Measurements from ENCODE around the gene USP28.
"Not testable (repeated sequence)": the region's sequence is repeated elsewhere in the genome, so short reads cannot be mapped to it uniquely, and the experiment has no call there.

Gene USP28

DNA sequence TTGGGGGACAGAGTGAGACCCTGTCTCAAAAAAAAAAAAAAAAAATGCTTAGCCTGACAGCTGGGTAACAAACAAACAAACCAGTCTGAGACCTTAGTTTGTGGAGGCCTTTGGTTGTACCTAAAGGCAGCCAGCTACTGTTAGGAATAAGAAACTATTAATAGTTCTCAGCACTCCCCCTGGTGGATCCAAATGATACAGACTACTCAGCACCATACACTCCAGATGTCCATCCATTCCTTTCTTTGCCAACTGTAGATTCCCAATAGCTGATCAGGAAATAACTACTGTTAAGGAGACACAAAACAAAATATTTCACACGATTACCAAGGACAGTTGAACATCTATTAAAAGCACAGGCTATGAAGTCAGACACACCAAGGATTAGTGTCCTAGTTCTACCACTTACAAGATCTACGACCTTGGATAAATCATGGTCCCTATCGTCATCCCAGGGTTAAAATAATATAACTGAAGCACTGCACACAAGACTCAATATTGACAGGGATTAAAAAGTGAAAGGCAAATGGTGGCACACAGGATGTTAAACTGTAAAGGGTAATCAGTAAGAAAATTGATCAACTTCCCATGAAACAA, 78.6 kb downstream of the USP28 start:
- H3K27me3 ChIP-seq (ENCODE audit: insufficient read depth, poor library complexity, severe bottlenecking) = no peaks in the 10 kb centered on the region
- H3K4me3 ChIP-seq (replicated peaks; ENCODE audit: insufficient read depth, low read length) = no peak overlapping the region
- no peak overlapping the region for H3K27ac ChIP-seq (replicated peaks)
- no peak for TF ChIP-seq SPI1 (IDR thresholded peaks at IDR 0.05; ENCODE audit: borderline replicate concordance, low read depth)
- TF ChIP-seq, protein P1, sequence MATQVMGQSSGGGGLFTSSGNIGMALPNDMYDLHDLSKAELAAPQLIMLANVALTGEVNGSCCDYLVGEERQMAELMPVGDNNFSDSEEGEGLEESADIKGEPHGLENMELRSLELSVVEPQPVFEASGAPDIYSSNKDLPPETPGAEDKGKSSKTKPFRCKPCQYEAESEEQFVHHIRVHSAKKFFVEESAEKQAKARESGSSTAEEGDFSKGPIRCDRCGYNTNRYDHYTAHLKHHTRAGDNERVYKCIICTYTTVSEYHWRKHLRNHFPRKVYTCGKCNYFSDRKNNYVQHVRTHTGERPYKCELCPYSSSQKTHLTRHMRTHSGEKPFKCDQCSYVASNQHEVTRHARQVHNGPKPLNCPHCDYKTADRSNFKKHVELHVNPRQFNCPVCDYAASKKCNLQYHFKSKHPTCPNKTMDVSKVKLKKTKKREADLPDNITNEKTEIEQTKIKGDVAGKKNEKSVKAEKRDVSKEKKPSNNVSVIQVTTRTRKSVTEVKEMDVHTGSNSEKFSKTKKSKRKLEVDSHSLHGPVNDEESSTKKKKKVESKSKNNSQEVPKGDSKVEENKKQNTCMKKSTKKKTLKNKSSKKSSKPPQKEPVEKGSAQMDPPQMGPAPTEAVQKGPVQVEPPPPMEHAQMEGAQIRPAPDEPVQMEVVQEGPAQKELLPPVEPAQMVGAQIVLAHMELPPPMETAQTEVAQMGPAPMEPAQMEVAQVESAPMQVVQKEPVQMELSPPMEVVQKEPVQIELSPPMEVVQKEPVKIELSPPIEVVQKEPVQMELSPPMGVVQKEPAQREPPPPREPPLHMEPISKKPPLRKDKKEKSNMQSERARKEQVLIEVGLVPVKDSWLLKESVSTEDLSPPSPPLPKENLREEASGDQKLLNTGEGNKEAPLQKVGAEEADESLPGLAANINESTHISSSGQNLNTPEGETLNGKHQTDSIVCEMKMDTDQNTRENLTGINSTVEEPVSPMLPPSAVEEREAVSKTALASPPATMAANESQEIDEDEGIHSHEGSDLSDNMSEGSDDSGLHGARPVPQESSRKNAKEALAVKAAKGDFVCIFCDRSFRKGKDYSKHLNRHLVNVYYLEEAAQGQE (IDR thresholded peaks at IDR 0.05; ENCODE audit: insufficient replicate concordance, low read depth) = no peak
- peak; percentile 53 for TF ChIP-seq CTCF (IDR thresholded peaks at IDR 0.05; ENCODE audit: insufficient read depth, low read length)
- TF ChIP-seq POLR2AphosphoS5 (IDR thresholded peaks at IDR 0.05; ENCODE audit: low read depth) = no peak
- TF ChIP-seq GABPA (IDR thresholded peaks at IDR 0.05; ENCODE audit: low read depth) = no peak
- DNase-seq (ENCODE audit: low read depth in 1 of 2, low spot score in 1 of 2) = peak; percentile 8 to 20

- Histone ChIP-seq H3K27me3 (ENCODE audit: insufficient read depth, poor library complexity, severe bottlenecking) (peaks cover 4% of the 10 kb centered on the region), H3K27ac (replicated peaks) (no peak overlapping the region), H3K4me3 (replicated peaks; ENCODE audit: insufficient read depth, low read length) (no peak overlapping the region)
- DNase-seq (ENCODE audit: low read depth in 1 of 2, low spot score in 1 of 2) = no peak
- no peak for TF ChIP-seq GABPA (IDR thresholded peaks at IDR 0.05; ENCODE audit: low read depth)
- TF ChIP-seq, protein P1 (IDR thresholded peaks at IDR 0.05; ENCODE audit: insufficient replicate concordance, low read depth) = no peak
- no peak for TF ChIP-seq POLR2AphosphoS5 (IDR thresholded peaks at IDR 0.05; ENCODE audit: low read depth)
- no peak for TF ChIP-seq SPI1 (IDR thresholded peaks at IDR 0.05; ENCODE audit: borderline replicate concordance, low read depth)
- TF ChIP-seq CTCF (IDR thresholded peaks at IDR 0.05; ENCODE audit: insufficient read depth, low read length) = no peak
These were observed 85.6 kb downstream of the USP28 start for GRCh38 chr11:113789675-113790320.

GRCh38 chr11:113789016-113789415, 86.4 kb downstream of the USP28 start:
- not testable (repeated sequence) for H3K4me3 ChIP-seq (replicated peaks; ENCODE audit: insufficient read depth, low read length); H3K27ac ChIP-seq (replicated peaks); H3K27me3 ChIP-seq (ENCODE audit: insufficient read depth, poor library complexity, severe bottlenecking); DNase-seq (ENCODE audit: low read depth in 1 of 2, low spot score in 1 of 2)

DNA sequence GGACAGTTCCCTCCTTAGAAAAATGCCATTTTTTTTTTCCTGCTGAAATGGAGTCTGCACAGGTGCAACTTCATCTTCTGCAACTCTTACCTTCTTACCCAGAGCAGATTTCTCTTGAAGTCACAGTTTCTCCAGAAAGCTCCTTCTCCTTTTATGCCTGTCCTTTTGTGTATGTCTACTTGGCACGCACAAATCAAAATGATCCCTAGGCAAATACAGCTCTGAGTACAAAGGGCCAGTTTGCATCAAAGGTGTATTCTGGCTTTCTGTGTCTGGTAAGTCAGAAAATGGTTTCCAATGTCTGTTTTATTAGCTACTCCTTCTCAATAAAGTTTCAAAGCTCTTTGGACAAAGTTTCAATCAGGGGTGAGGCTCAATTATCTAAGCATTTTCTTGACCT, 93.2 kb downstream of the USP28 start:
- no peak for DNase-seq (ENCODE audit: low read depth in 1 of 2, low spot score in 1 of 2)
- TF ChIP-seq GABPA (IDR thresholded peaks at IDR 0.05; ENCODE audit: low read depth) (no peak), SPI1 (IDR thresholded peaks at IDR 0.05; ENCODE audit: borderline replicate concordance, low read depth) (no peak), POLR2AphosphoS5 (IDR thresholded peaks at IDR 0.05; ENCODE audit: low read depth) (no peak), CTCF (IDR thresholded peaks at IDR 0.05; ENCODE audit: insufficient read depth, low read length) (no peak)
- TF ChIP-seq, protein P1 (IDR thresholded peaks at IDR 0.05; ENCODE audit: insufficient replicate concordance, low read depth) = no peak
- Histone ChIP-seq H3K4me3 (replicated peaks; ENCODE audit: insufficient read depth, low read length) (no peak overlapping the region), H3K27me3 (ENCODE audit: insufficient read depth, poor library complexity, severe bottlenecking) (peaks cover 3% of the 10 kb centered on the region), H3K27ac (replicated peaks) (no peak overlapping the region)

All from HL-60 (cell line).